A549 (cell line): Measurements from ENCODE around the gene GPS2. TPM values are rescaled to one million over a fixed set of nuclear protein-coding genes. Genes with fewer than 3 reads are reported as not detected.

Experiments used
- CEBPB ChIP-seq, 2 experiments: fragments of >200 bp in 1 of 2; sonication (Bioruptor Twin) in 1 of 2; formaldehyde crosslinking in 1 of 2; IDR thresholded peaks; 2 replicates each; pipeline ENCODE4 v1.6.1; 2012 to 2016
- CHD2 ChIP-seq: fragments of 150-350 bp; IDR thresholded peaks from 2 replicates; pipeline ENCODE4 v1.6.1; 2014; ENCODE audit warnings: low read length; ENCODE audit not compliant: partially characterized antibody
- CHD4 ChIP-seq: fragments of 200-600 bp; sonication (generic); IDR thresholded peaks from 2 replicates; pipeline ENCODE4 v1.6.1; 2016; ENCODE audit warnings: antibody characterized with exemption, mild to moderate bottlenecking, borderline replicate concordance
- EHMT2 ChIP-seq: fragments of 200-600 bp; sonication (generic); IDR thresholded peaks from 2 replicates; pipeline ENCODE4 v1.6.1; 2016; ENCODE audit warnings: antibody characterized with exemption, low read depth, mild to moderate bottlenecking, moderate library complexity
- EP300 ChIP-seq, 2 experiments: fragments of >200 bp; sonication (Bioruptor Twin); formaldehyde crosslinking; IDR thresholded peaks; 2 replicates in 1 of 2; 3 replicates in 1 of 2; pipeline ENCODE4 v1.6.1; 2016 to 2017
- ESRRA ChIP-seq: fragments of 150-350 bp; IDR thresholded peaks from 2 replicates; pipeline ENCODE4 v1.6.1; 2014; ENCODE audit warnings: mild to moderate bottlenecking, low read length, borderline replicate concordance
- FOSB ChIP-seq: fragments of 250-450 bp; sonication (Bioruptor Pico); IDR thresholded peaks from 2 replicates; pipeline ENCODE4 v1.5.0; 2020; ENCODE audit warnings: mild to moderate bottlenecking, moderate library complexity
- FOSL2 ChIP-seq, 2 experiments: fragments of 450-650 bp in 1 of 2; fragments of >200 bp in 1 of 2; sonication (Bioruptor Twin) in 1 of 2; formaldehyde crosslinking; IDR thresholded peaks; 2 replicates each; pipeline versions ENCODE4 v1.5.0 to v1.6.1; 2016 to 2020; ENCODE audit warnings: mild to moderate bottlenecking in 1 of 2, moderate library complexity in 1 of 2
- FOXS1 ChIP-seq: fragments of 250-450 bp; sonication (Bioruptor Pico); IDR thresholded peaks from 2 replicates; pipeline ENCODE4 v1.5.0; 2020; ENCODE audit warnings: mild to moderate bottlenecking, moderate library complexity
- HDAC2 ChIP-seq: fragments of 200-600 bp; sonication (generic); IDR thresholded peaks from 2 replicates; pipeline ENCODE4 v1.6.1; 2016
- HOXA7 ChIP-seq: fragments of 250-450 bp; sonication (Bioruptor Pico); IDR thresholded peaks from 2 replicates; pipeline ENCODE4 v1.5.0; 2020; ENCODE audit warnings: mild to moderate bottlenecking, moderate library complexity
- MAFK ChIP-seq: fragments of 450-650 bp; IDR thresholded peaks from 2 replicates; pipeline ENCODE4 v1.6.1; 2014; ENCODE audit not compliant: partially characterized antibody
- NR3C1 ChIP-seq: fragments of >200 bp; sonication (Bioruptor Twin); formaldehyde crosslinking; IDR thresholded peaks from 3 replicates; pipeline ENCODE4 v1.6.1; 2017
- RCOR1 ChIP-seq: fragments of 150-350 bp; IDR thresholded peaks from 2 replicates; pipeline ENCODE4 v1.6.1; 2014; ENCODE audit warnings: antibody characterized with exemption, low read length, low read depth
- SMC3 ChIP-seq: fragments of >200 bp; sonication (Bioruptor Twin); formaldehyde crosslinking; IDR thresholded peaks from 3 replicates; pipeline ENCODE4 v1.6.1; 2018; ENCODE audit warnings: inconsistent platforms
- SREBF2 ChIP-seq: fragments of 450-650 bp; IDR thresholded peaks from 2 replicates; pipeline ENCODE4 v1.6.1; 2014; ENCODE audit warnings: mild to moderate bottlenecking, moderate library complexity
- TFCP2L1 ChIP-seq: fragments of 250-450 bp; sonication (Bioruptor Pico); IDR thresholded peaks from 2 replicates; pipeline ENCODE4 v1.5.0; 2021; ENCODE audit warnings: mild to moderate bottlenecking
- ZC3H11A ChIP-seq: fragments of 450-650 bp; IDR thresholded peaks from 2 replicates; pipeline ENCODE4 v1.6.1; 2014; ENCODE audit warnings: antibody characterized with exemption, mild to moderate bottlenecking
- ZFP36 ChIP-seq: fragments of 450-650 bp; IDR thresholded peaks from 2 replicates; pipeline ENCODE4 v1.6.1; 2014; ENCODE audit warnings: borderline replicate concordance; ENCODE audit not compliant: partially characterized antibody
- ZNF302 ChIP-seq: fragments of 250-450 bp; sonication (Bioruptor Pico); IDR thresholded peaks from 2 replicates; pipeline ENCODE4 v1.9.0; 2021; ENCODE audit warnings: inconsistent platforms, mild to moderate bottlenecking, moderate library complexity
- polyA plus RNA-seq, 4 experiments: library from polyadenylated mRNA; depleted of rRNA in 3 of 4; stranded (reverse); fragments of >200 nt; fragmentation: RNase III in 1 of 4; extraction: RNeasy Plus Mini Kit Qiagen cat#74134 plus additional on column Dnase treatment in 1 of 4; gene quantifications; 2 replicates in 3 of 4; 3 replicates in 1 of 4; pipeline ENCODE4 v1.2.3, GENCODE V29; 2011 to 2017
- TF ChIP-seq, protein P1 (sequence below): fragments of >200 bp; sonication (Bioruptor Twin); formaldehyde crosslinking; IDR thresholded peaks from 3 replicates; pipeline ENCODE4 v1.6.1; 2016
- TF ChIP-seq, protein P2 (sequence below): fragments of 150-350 bp; IDR thresholded peaks from 2 replicates; pipeline ENCODE4 v1.6.1; 2014; ENCODE audit warnings: low read depth, mild to moderate bottlenecking, low read length
- TF ChIP-seq, protein P3 (sequence below): IDR thresholded peaks from 2 replicates; pipeline ENCODE4 v1.6.1; 2012; ENCODE audit warnings: low read depth, borderline replicate concordance
- TF ChIP-seq, protein P4 (sequence below): fragments of 200-600 bp; sonication (generic); IDR thresholded peaks from 2 replicates; pipeline ENCODE4 v1.6.1; 2016; ENCODE audit warnings: antibody characterized with exemption, mild to moderate bottlenecking, moderate library complexity
- TF ChIP-seq, protein P5 (sequence below): IDR thresholded peaks from 2 replicates; pipeline ENCODE4 v1.6.1; 2012

GPS2 gene
- polyA plus RNA-seq, 2 of the 4 experiments (the other 2 are of a cell fraction) = 61.7 to 158 TPM

DNA sequence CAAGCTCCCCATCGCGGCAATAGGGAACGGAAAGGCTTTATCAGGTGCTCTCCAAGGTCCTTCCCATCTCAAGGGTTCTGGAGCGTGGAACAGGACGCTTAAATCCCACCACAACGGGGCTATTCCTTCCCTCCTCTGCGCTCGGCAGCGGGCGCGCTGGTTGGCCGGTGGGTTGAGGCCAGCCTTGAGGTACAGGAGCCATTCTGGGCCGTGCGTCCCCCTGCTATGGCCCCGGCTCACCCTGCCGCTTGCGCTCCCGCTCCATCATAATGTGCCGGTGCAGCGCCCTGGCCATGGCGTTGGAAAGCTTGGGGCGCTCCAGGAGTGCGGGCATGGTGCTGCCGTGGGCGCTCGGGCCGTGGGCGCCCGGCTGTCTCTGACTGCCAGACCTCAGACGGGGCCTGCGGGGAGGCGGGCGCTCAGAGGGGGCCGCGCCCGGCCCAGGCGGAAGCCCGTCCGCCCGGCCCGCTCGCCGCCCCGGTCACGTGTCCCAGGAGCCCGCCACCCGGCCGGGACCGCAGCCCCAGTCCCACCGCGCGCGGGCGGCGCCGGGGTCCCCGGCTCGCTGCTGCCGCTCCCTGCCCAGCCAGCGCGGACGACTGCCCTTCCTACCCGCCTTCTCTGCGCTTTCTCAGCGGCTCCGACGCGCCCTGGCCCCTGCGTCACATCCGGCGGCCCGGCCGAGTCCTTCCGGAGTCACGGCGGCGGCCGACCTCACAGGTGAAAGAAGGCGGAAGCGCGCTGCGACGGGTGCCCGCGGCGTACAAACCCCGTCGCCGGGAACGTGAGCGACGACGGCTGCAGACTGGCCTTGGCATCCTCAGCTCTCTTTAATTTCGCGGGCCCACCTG lies at the start of gene GPS2 (continued):
- TF ChIP-seq, protein P1, sequence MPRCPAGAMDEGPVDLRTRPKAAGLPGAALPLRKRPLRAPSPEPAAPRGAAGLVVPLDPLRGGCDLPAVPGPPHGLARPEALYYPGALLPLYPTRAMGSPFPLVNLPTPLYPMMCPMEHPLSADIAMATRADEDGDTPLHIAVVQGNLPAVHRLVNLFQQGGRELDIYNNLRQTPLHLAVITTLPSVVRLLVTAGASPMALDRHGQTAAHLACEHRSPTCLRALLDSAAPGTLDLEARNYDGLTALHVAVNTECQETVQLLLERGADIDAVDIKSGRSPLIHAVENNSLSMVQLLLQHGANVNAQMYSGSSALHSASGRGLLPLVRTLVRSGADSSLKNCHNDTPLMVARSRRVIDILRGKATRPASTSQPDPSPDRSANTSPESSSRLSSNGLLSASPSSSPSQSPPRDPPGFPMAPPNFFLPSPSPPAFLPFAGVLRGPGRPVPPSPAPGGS = peak; percentile 90
- TF ChIP-seq CHD2 (peak; percentile 48), NR3C1 (no peak), TFCP2L1 (CRISPR knock-in tag) (peak; percentile 89), FOSB (CRISPR knock-in tag) (peak; percentile 89), FOSL2 (IDR thresholded peaks at IDR 0.05) (no peak), FOSL2 (CRISPR knock-in tag; IDR thresholded peaks at IDR 0.05) (peak; percentile 8; the same call in 1 of the 2 replicates), ZC3H11A (no peak), MAFK (no peak), SREBF2 (no peak), ZNF302 (CRISPR knock-in tag) (no peak), FOXS1 (CRISPR knock-in tag) (no peak), RCOR1 (no peak), HOXA7 (CRISPR knock-in tag) (peak; percentile 75; the same call in 1 of the 2 replicates), CHD4 (no peak), HDAC2 (no peak), ESRRA (0 out of 2 replicates have a peak, but pooled peaks have one; percentile 31), EHMT2 (no peak), CEBPB (IDR thresholded peaks at IDR 0.05) (no peak), ZFP36 (no peak), SMC3 (0 out of 3 replicates have a peak, but pooled peaks have one; percentile 20), EP300 (IDR thresholded peaks at IDR 0.05) (peak in 1 of 2 experiments; percentile 6; a peak in 1 of 5 replicates)
- TF ChIP-seq, protein P2, sequence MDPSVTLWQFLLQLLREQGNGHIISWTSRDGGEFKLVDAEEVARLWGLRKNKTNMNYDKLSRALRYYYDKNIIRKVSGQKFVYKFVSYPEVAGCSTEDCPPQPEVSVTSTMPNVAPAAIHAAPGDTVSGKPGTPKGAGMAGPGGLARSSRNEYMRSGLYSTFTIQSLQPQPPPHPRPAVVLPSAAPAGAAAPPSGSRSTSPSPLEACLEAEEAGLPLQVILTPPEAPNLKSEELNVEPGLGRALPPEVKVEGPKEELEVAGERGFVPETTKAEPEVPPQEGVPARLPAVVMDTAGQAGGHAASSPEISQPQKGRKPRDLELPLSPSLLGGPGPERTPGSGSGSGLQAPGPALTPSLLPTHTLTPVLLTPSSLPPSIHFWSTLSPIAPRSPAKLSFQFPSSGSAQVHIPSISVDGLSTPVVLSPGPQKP = no peak
- TF ChIP-seq, protein P3, sequence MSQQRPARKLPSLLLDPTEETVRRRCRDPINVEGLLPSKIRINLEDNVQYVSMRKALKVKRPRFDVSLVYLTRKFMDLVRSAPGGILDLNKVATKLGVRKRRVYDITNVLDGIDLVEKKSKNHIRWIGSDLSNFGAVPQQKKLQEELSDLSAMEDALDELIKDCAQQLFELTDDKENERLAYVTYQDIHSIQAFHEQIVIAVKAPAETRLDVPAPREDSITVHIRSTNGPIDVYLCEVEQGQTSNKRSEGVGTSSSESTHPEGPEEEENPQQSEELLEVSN = peak; percentile 77
- TF ChIP-seq, protein P4, sequence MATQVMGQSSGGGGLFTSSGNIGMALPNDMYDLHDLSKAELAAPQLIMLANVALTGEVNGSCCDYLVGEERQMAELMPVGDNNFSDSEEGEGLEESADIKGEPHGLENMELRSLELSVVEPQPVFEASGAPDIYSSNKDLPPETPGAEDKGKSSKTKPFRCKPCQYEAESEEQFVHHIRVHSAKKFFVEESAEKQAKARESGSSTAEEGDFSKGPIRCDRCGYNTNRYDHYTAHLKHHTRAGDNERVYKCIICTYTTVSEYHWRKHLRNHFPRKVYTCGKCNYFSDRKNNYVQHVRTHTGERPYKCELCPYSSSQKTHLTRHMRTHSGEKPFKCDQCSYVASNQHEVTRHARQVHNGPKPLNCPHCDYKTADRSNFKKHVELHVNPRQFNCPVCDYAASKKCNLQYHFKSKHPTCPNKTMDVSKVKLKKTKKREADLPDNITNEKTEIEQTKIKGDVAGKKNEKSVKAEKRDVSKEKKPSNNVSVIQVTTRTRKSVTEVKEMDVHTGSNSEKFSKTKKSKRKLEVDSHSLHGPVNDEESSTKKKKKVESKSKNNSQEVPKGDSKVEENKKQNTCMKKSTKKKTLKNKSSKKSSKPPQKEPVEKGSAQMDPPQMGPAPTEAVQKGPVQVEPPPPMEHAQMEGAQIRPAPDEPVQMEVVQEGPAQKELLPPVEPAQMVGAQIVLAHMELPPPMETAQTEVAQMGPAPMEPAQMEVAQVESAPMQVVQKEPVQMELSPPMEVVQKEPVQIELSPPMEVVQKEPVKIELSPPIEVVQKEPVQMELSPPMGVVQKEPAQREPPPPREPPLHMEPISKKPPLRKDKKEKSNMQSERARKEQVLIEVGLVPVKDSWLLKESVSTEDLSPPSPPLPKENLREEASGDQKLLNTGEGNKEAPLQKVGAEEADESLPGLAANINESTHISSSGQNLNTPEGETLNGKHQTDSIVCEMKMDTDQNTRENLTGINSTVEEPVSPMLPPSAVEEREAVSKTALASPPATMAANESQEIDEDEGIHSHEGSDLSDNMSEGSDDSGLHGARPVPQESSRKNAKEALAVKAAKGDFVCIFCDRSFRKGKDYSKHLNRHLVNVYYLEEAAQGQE = peak; percentile 90
- TF ChIP-seq, protein P5, sequence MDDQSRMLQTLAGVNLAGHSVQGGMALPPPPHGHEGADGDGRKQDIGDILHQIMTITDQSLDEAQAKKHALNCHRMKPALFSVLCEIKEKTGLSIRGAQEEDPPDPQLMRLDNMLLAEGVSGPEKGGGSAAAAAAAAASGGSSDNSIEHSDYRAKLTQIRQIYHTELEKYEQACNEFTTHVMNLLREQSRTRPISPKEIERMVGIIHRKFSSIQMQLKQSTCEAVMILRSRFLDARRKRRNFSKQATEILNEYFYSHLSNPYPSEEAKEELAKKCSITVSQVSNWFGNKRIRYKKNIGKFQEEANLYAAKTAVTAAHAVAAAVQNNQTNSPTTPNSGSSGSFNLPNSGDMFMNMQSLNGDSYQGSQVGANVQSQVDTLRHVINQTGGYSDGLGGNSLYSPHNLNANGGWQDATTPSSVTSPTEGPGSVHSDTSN = peak; percentile 87
